Measurements from ENCODE around the gene ARSJ. TPM values are rescaled to one million over a fixed set of nuclear protein-coding genes. Genes with fewer than 3 reads are reported as not detected.

Gene ARSJ
- total RNA-seq, 1 donor from 2014 or later: 28.5 TPM

DNA sequence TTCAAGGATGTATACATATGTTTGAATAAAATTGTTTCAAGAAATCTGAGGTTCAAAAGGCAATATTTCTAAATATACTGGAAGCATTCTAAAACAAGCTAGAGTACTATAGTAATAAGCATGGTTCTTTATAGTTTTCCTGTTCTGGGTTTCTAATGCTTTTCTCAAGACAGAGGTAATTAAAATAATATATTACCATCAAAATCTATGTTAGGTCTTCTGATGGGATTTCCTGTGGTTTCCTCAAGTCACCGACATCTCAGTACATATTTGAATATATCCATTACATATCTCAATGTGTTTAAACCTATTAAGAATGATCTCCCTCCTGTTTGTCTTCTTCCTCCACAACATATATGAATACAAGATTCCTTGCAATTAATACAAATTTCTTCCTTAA is 25.6 kb downstream of the ARSJ start:
- TF ChIP-seq, protein P1, sequence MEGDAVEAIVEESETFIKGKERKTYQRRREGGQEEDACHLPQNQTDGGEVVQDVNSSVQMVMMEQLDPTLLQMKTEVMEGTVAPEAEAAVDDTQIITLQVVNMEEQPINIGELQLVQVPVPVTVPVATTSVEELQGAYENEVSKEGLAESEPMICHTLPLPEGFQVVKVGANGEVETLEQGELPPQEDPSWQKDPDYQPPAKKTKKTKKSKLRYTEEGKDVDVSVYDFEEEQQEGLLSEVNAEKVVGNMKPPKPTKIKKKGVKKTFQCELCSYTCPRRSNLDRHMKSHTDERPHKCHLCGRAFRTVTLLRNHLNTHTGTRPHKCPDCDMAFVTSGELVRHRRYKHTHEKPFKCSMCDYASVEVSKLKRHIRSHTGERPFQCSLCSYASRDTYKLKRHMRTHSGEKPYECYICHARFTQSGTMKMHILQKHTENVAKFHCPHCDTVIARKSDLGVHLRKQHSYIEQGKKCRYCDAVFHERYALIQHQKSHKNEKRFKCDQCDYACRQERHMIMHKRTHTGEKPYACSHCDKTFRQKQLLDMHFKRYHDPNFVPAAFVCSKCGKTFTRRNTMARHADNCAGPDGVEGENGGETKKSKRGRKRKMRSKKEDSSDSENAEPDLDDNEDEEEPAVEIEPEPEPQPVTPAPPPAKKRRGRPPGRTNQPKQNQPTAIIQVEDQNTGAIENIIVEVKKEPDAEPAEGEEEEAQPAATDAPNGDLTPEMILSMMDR (conservative IDR thresholded peaks at IDR 0.05; ENCODE audit: low read depth, low read length): no peak
- no peak overlapping the region for H3K4me3 ChIP-seq (ENCODE audit: low read depth, low read length)
- DNase-seq (ENCODE audit: low read depth): no peak

DNA sequence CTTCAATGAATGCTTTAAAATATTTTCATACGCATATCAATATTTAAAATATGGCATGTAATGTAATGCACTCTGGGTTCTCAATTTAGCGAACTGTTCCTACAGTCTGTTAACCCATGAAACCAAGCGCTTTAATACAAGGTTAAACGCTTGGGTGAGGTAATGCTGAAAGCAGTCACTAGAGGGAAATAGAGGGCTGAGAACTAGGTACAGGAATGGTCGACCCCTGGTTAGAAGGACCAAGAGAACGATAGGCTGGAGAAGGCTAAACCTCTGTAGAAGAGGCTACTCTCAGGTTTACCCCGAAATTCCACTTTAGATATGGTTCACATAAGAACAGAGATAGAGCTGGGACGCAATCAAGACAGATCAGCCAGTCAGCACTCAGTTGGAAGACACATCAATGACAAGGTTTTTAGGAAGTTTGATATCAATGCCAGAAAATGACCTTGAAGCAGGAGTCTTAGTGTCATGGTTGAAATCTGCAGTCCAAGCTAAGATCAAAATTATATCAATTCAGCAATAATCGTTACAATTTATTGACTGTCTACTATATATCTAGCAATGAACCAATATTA is 26.9 kb downstream of the ARSJ start:
- TF ChIP-seq, protein P1 (conservative IDR thresholded peaks at IDR 0.05; ENCODE audit: low read depth, low read length): peak; percentile 92
- H3K4me3 ChIP-seq (ENCODE audit: low read depth, low read length): no peak overlapping the region
- DNase-seq (ENCODE audit: low read depth): no peak

DNA sequence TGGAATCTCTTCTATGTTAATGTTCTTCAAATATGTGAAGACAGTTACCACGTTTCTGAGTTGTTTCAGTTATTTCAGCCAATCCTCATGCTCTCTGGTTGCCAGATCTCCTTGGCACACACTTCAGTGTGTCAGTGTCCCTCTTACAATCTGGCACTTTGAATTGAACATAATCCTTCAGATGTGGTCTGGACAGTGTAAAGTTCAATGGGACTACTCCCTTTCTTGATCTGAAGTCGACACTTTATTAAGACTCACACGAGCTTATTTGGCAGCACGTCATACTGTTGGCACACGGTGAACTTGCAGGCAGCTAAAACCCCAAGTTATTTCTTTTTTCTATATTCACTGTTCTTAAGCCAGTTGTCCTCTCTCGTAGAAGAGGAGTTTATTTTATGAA is 28.2 kb downstream of the ARSJ start:
- no peak for DNase-seq (ENCODE audit: low read depth)
- TF ChIP-seq, protein P1 (conservative IDR thresholded peaks at IDR 0.05; ENCODE audit: low read depth, low read length): no peak
- H3K4me3 ChIP-seq (ENCODE audit: low read depth, low read length): no peak overlapping the region

DNA sequence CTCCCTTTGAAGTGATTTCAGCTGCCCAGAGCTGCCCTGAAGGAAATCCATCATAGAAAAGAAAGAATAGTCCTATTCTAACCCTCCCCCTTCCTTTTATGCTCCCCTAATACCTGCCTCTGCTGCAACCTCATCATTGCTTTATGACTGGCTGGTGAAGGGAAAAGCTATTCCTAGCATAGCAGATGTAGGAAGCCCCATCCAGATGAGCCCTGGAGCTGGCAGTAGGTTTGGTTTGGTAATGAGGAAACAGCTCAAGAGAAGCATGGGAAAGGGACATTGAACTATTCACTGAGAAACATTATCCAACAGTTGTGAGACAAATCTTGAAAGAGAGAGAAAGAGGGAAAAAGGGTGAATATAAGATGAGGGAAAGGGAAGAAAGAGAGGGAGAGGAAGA is 29.2 kb downstream of the ARSJ start:
- H3K4me3 ChIP-seq (ENCODE audit: low read depth, low read length): no peak overlapping the region
- DNase-seq (ENCODE audit: low read depth): no peak
- TF ChIP-seq, protein P1 (conservative IDR thresholded peaks at IDR 0.05; ENCODE audit: low read depth, low read length): no peak

DNA sequence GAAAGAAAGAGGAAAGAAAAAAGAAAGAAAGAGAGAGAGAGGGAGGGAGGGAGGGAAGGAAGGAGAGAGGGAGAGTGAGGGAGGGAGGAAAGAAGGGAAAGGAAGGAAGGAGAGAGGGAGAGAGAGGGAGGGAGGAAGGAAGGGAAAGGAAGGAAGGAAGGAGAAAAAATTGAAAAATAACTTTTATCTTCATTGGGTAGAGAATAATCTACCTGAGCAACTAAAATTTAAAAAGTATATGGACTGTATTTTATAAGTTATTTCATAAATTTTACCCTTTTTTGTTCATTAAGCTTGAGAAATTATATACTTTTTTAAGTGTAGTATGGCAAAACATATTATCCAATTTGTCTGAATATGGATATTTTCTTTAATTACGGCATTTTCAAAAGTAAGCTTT is 32.0 kb downstream of the ARSJ start:
- DNase-seq (ENCODE audit: low read depth): no peak
- TF ChIP-seq, protein P1 (conservative IDR thresholded peaks at IDR 0.05; ENCODE audit: low read depth, low read length): no peak
- no peak overlapping the region for H3K4me3 ChIP-seq (ENCODE audit: low read depth, low read length)

DNA sequence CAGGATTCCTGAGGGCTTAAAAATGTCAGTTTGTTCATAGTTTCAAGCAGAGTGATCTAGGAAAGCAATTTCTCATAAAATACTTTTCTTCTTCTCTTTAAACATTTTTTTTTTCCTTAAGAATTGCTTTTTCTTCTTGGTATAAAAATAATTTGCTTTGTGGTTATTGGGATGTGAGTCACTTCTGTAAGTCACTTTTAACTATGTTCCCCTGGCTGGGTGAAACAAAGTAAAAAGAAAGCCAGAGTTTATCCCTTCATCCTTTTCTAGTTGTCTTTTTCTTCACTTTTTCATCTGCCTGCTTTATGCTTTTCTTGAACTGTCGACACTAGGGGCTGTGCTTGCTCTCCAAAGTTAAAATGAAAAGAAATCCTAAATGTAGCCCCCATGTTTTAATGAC is 33.5 kb downstream of the ARSJ start:
- no peak overlapping the region for H3K4me3 ChIP-seq (ENCODE audit: low read depth, low read length)
- TF ChIP-seq, protein P1 (conservative IDR thresholded peaks at IDR 0.05; ENCODE audit: low read depth, low read length): no peak
- DNase-seq (ENCODE audit: low read depth): no peak

DNA sequence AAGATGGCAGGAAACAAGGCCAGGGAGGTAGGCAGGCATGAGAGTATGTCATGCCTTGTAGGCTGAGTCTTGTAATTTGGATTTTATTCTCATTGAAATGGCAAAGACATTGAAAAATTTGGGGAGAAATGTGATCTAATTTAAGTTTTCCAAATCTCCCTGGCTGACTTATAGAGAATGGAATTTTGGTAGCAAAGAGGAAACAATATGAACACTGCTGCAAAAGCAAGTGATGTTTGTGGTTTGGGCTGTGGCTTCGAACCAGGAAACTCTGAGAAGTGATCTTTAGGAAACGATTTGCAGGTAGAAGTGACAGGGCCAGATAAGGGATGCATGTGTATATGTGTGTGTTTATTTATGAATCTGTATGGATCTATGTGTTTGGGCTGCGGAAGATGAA is 35.6 kb downstream of the ARSJ start:
- TF ChIP-seq, protein P1 (conservative IDR thresholded peaks at IDR 0.05; ENCODE audit: low read depth, low read length): no peak
- no peak for DNase-seq (ENCODE audit: low read depth)
- no peak overlapping the region for H3K4me3 ChIP-seq (ENCODE audit: low read depth, low read length)
